HG02642 (cell line): ENCODE results near the gene TSPAN4.
A peak's percentile ranks its signal among the peaks of the same experiment; 100 is the strongest.

Experiments
- ATAC-seq: cut with Tn5 transposase; IDR thresholded peaks from one replicate; pipeline ENCODE4 v1.9.1; 2021; ENCODE audit warnings: mild to moderate bottlenecking; ENCODE audit not compliant: unreplicated experiment, poor library complexity

TSPAN4 gene

GRCh38 chr11:821512-822371 lies 20.9 kb upstream of the TSPAN4 start:
- no peak for ATAC-seq

- ATAC-seq = no peak
Measured at GRCh38 chr11:823441-824291, 19.0 kb upstream of the TSPAN4 start.

- ATAC-seq = no peak
Measured at GRCh38 chr11:824292-824880, 18.3 kb upstream of the TSPAN4 start.

- no peak for ATAC-seq
Measured at GRCh38 chr11:824942-825341, 17.7 kb upstream of the TSPAN4 start.

- no peak for ATAC-seq
Measured at GRCh38 chr11:825366-826226, 17.1 kb upstream of the TSPAN4 start.

- ATAC-seq = no peak
Measured at GRCh38 chr11:826227-826621, 16.4 kb upstream of the TSPAN4 start.

- ATAC-seq = no peak
Measured at GRCh38 chr11:826836-827145, 15.9 kb upstream of the TSPAN4 start.

- peak; percentile 45 for ATAC-seq
Measured at GRCh38 chr11:827146-827896, 15.3 kb upstream of the TSPAN4 start.

- ATAC-seq = no peak
Measured at GRCh38 chr11:827897-828192, 14.8 kb upstream of the TSPAN4 start, which contains the start of gene CRACR2B. CRACR2B (plus strand) TSS chr11:827919; CDS start chr11:828608, 689 bp downstream.

GRCh38 chr11:828506-829175 lies 14.0 kb upstream of the TSPAN4 start:
- no peak for ATAC-seq

- ATAC-seq = no peak
Measured at GRCh38 chr11:829176-829846, 13.3 kb upstream of the TSPAN4 start.

GRCh38 chr11:829847-830294 lies 12.8 kb upstream of the TSPAN4 start:
- ATAC-seq = no peak

GRCh38 chr11:830295-831117 lies 12.1 kb upstream of the TSPAN4 start:
- peak; percentile 29 for ATAC-seq

- no peak for ATAC-seq
Measured at GRCh38 chr11:831118-831864, 11.4 kb upstream of the TSPAN4 start.

- no peak for ATAC-seq
Measured at GRCh38 chr11:831961-832528, 10.6 kb upstream of the TSPAN4 start.

- ATAC-seq = peak; percentile 46
Measured at GRCh38 chr11:832529-833113, 10.0 kb upstream of the TSPAN4 start, which contains the start of gene CD151. CD151 (plus strand) TSS chr11:832952; CDS start chr11:836070, 3,118 bp downstream.
